ENCODE results near the gene CEACAM19. TPM values are rescaled to one million over a fixed set of nuclear protein-coding genes. Genes with fewer than 3 reads are reported as not detected.

Gene CEACAM19
- total and polyA plus RNA-seq, 2 donors (not counting 3 experiments of a cell fraction or from before 2014, with no cell fraction given), result 9.9 to 14.5 TPM

DNA sequence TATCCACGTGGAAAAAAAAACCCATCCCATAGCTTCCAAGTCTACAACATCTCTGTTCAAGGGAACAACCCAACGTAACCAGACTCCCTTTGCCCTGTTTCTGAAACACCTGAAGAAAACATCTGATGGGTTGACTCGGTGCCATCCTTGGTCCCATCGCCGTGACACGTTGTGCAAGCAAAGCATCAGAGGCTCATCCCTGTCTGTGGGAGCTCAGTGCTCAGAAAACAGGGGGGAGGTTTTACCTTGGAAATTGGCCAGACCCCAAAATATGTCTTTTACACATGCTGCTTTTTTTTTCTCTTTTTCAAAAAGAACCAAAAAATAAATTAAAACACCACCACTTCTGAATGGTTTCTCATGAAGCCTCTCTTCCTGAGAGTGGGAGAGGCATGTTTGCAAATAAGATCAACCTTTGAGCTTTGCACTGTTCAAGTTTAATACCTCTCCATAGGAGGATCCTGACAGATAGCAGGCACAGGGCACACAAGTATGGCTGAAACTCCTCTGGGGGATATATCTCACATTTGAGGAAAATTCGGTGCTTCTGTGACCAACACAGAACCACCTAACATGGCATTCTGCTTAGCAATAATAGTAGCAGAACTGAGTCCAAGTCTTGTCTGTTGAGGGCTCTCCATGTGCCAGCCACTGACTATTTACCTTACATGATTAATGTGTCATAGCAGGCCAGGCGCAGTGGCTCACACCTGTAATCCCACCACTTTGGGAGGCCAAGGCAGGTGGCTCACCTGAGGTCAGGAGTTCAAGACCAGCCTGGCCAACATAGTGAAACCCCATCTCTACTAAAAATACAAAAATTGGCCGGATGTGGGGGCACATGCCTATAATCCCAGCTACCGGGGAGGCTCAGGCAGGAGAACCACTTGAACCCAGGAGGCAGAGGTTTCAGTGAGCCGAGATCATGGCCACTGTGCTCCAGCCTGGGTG is 34.6 kb upstream of the CEACAM19 start:
- no peak for TF ChIP-seq EZH2 (IDR thresholded peaks at IDR 0.05; ENCODE audit: borderline replicate concordance, low read depth, low read length, severe bottlenecking)
- TF ChIP-seq, protein P1, sequence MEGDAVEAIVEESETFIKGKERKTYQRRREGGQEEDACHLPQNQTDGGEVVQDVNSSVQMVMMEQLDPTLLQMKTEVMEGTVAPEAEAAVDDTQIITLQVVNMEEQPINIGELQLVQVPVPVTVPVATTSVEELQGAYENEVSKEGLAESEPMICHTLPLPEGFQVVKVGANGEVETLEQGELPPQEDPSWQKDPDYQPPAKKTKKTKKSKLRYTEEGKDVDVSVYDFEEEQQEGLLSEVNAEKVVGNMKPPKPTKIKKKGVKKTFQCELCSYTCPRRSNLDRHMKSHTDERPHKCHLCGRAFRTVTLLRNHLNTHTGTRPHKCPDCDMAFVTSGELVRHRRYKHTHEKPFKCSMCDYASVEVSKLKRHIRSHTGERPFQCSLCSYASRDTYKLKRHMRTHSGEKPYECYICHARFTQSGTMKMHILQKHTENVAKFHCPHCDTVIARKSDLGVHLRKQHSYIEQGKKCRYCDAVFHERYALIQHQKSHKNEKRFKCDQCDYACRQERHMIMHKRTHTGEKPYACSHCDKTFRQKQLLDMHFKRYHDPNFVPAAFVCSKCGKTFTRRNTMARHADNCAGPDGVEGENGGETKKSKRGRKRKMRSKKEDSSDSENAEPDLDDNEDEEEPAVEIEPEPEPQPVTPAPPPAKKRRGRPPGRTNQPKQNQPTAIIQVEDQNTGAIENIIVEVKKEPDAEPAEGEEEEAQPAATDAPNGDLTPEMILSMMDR (IDR thresholded peaks at IDR 0.05; ENCODE audit: extremely low read depth in 1 of 2, insufficient read depth in 1 of 2, low read depth in 1 of 2, low read length in 2 of 2), result no peak
- TF ChIP-seq POLR2A (IDR thresholded peaks at IDR 0.05; ENCODE audit: low read depth, low read length), result no peak
- TF ChIP-seq JUN (IDR thresholded peaks at IDR 0.05; ENCODE audit: borderline replicate concordance, insufficient read depth, insufficient read length, low read depth), result no peak
- no peak for TF ChIP-seq GATA2 (IDR thresholded peaks at IDR 0.05; ENCODE audit: insufficient read depth, insufficient read length, low read depth, low read length)
- no peak for TF ChIP-seq FOS (IDR thresholded peaks at IDR 0.05; ENCODE audit: borderline replicate concordance, insufficient read depth, low read length)
- no peak for TF ChIP-seq POLR2AphosphoS5 (IDR thresholded peaks at IDR 0.05; ENCODE audit: insufficient read depth, low read depth, low read length)
- TF ChIP-seq, protein P2, sequence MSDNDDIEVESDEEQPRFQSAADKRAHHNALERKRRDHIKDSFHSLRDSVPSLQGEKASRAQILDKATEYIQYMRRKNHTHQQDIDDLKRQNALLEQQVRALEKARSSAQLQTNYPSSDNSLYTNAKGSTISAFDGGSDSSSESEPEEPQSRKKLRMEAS (IDR thresholded peaks at IDR 0.05; ENCODE audit: insufficient read depth, insufficient read length), result no peak
- TF ChIP-seq MYC (IDR thresholded peaks at IDR 0.05; ENCODE audit: low read depth, low read length), result no peak
- Histone ChIP-seq H2AFZ (ENCODE audit: low read depth, low read length) (no peak overlapping the region), H4K20me1 (replicated peaks; ENCODE audit: control insufficient read depth, extremely low read depth, insufficient read depth, low read length) (no peaks in the 10 kb centered on the region), H3K4me3 (replicated peaks in 1 of 3; ENCODE audit: insufficient read depth in 1 of 3, low read depth in 1 of 3, low read length in 3 of 3) (no peak overlapping the region), H3K79me2 (ENCODE audit: control insufficient read depth, insufficient read depth, low read length) (no peaks in the 10 kb centered on the region), H3K36me3 (ENCODE audit: control insufficient read depth in 2 of 2, extremely low read depth in 1 of 2, insufficient read depth in 2 of 2, low read length in 2 of 2) (no peaks in the 10 kb centered on the region), H3K27ac (ENCODE audit: insufficient read depth, low read depth, low read length) (no peak overlapping the region), H3K4me2 (ENCODE audit: insufficient read depth, low read length) (no peak overlapping the region), H3K9me1 (replicated peaks; ENCODE audit: control insufficient read depth, extremely low read depth, insufficient read depth, low read length) (no peaks in the 10 kb centered on the region), H3K9ac (replicated peaks; ENCODE audit: extremely low read depth, insufficient read depth, low read length) (no peak overlapping the region), H3K4me1 (ENCODE audit: control insufficient read depth, extremely low read depth, insufficient read depth, low read length) (peaks cover 15% of the 10 kb centered on the region), H3K9me3 (replicated peaks; ENCODE audit: control insufficient read depth, insufficient read depth, low read length) (no peaks in the 10 kb centered on the region), H3K27me3 (ENCODE audit: control insufficient read depth in 2 of 2, insufficient read depth in 2 of 2, low read length in 2 of 2) (no peaks in the 10 kb centered on the region)
- DNase-seq (ENCODE audit: low read depth, low spot score), result no peak
- ChIA-PET POLR2A (interaction anchor here (0.6 kb wide), 1 partner anchor 11 kb away, joined by 4 read pairs; no protein-coding TSS in a partner anchor), CTCF (interaction anchor here (1.1 to 3.3 kb wide), 6 partner anchors 13 to 134 kb away, joined by 3 to 19 read pairs (median 4); no protein-coding TSS in a partner anchor)
- no TSS peak for BruUV-seq (replicated peaks)
- FAIRE-seq, result no peak
- intact Hi-C loops (cut with micrococcal nuclease), result no loop called here
- dilution Hi-C loops (cut with MboI; ENCODE audit: extremely low pct_ligation_motif_present, low sequenced_read_pairs), result no loop called here
